Astrocyte (in vitro differentiated cells and primary cell): ENCODE data around the gene LZTS3. TPM values are rescaled to one million over a fixed set of nuclear protein-coding genes. Genes with fewer than 3 reads are reported as not detected.
"Not testable (repeated sequence)": the region's sequence is repeated elsewhere in the genome, so short reads cannot be mapped to it uniquely, and the experiment has no call there.

Experiments
- DNase-seq: peaks from one replicate; pipeline ENCODE4 v3.0.0-alpha.2; 2010; ENCODE audit warnings: low read depth
- FAIRE-seq: peaks from 2 replicates; lab custom pipeline; 2011; peaks lifted over from hg19 to GRCh38; lab: Jason Lieb, UNC
- H2AFZ ChIP-seq: 2 replicates; pipeline ENCODE4 v1.6.0; 2012; ENCODE audit warnings: low read depth, low read length, inconsistent platforms
- H3K27ac ChIP-seq: 2 replicates; pipeline ENCODE4 v1.5.1; 2011; ENCODE audit warnings: low read depth, low read length, inconsistent platforms
- H3K27me3 ChIP-seq: 2 replicates; pipeline ENCODE4 v1.6.0; 2011; ENCODE audit warnings: low read length, inconsistent platforms; ENCODE audit not compliant: insufficient read depth
- H3K36me3 ChIP-seq: 2 replicates; pipeline ENCODE4 v1.5.1; 2011; ENCODE audit warnings: low read length, inconsistent platforms; ENCODE audit not compliant: insufficient read depth
- H3K4me1 ChIP-seq: 2 replicates; pipeline ENCODE4 v1.5.1; 2011; ENCODE audit warnings: low read length, inconsistent platforms; ENCODE audit not compliant: insufficient read depth
- H3K4me2 ChIP-seq: 2 replicates; pipeline ENCODE4 v1.6.0; 2012; ENCODE audit warnings: low read length, inconsistent platforms
- H3K4me3 ChIP-seq: 2 replicates; pipeline ENCODE4 v1.5.1; 2011; ENCODE audit warnings: low read depth, mild to moderate bottlenecking, low read length, inconsistent platforms; ENCODE audit not compliant: insufficient read depth
- H3K79me2 ChIP-seq: 2 replicates; pipeline ENCODE4 v1.6.0; 2012; ENCODE audit warnings: mild to moderate bottlenecking, low read length, inconsistent platforms; ENCODE audit not compliant: insufficient read depth
- H3K9ac ChIP-seq: 2 replicates; pipeline ENCODE4 v1.6.0; 2012; ENCODE audit warnings: mild to moderate bottlenecking, low read length, inconsistent platforms
- H3K9me3 ChIP-seq: 2 replicates; pipeline ENCODE4 v1.5.1; 2012; ENCODE audit warnings: low read depth, mild to moderate bottlenecking, low read length, inconsistent platforms; ENCODE audit not compliant: insufficient read depth
- H4K20me1 ChIP-seq: 2 replicates; pipeline ENCODE4 v1.6.0; 2012; ENCODE audit warnings: low read length, inconsistent platforms; ENCODE audit not compliant: insufficient read depth
- H3K27ac Mint-ChIP-seq: one replicate; pipeline ENCODE4 v1.8.0; 2021; ENCODE audit warnings: mild to moderate bottlenecking, mixed read lengths; ENCODE audit not compliant: unreplicated experiment
- H3K27me3 Mint-ChIP-seq: one replicate; pipeline ENCODE4 v1.8.0; 2021; ENCODE audit warnings: low read depth, mixed read lengths; ENCODE audit not compliant: unreplicated experiment
- H3K36me3 Mint-ChIP-seq: one replicate; pipeline ENCODE4 v1.8.0; 2021; ENCODE audit warnings: low read depth, mixed read lengths; ENCODE audit not compliant: unreplicated experiment
- H3K4me1 Mint-ChIP-seq: one replicate; pipeline ENCODE4 v1.8.0; 2021; ENCODE audit warnings: low read depth, mixed read lengths; ENCODE audit not compliant: unreplicated experiment
- H3K4me3 Mint-ChIP-seq: one replicate; pipeline ENCODE4 v1.8.0; 2021; ENCODE audit warnings: mild to moderate bottlenecking, moderate library complexity, mixed read lengths; ENCODE audit not compliant: unreplicated experiment
- H3K9me3 Mint-ChIP-seq: one replicate; pipeline ENCODE4 v1.8.0; 2021; ENCODE audit warnings: mild to moderate bottlenecking, mixed read lengths; ENCODE audit not compliant: unreplicated experiment
- EZH2 ChIP-seq: IDR thresholded peaks from 2 replicates; pipeline ENCODE4 v1.6.1; 2012; ENCODE audit warnings: mild to moderate bottlenecking, low read length, inconsistent platforms; ENCODE audit not compliant: insufficient read depth
- total RNA-seq: library from RNA; stranded (reverse); gene quantifications from 2 replicates; pipeline ENCODE4 v1.2.1, GENCODE V29; 2021

The LZTS3 gene
- total RNA-seq, 1 donor from 2014 or later: 12.6 TPM

DNA sequence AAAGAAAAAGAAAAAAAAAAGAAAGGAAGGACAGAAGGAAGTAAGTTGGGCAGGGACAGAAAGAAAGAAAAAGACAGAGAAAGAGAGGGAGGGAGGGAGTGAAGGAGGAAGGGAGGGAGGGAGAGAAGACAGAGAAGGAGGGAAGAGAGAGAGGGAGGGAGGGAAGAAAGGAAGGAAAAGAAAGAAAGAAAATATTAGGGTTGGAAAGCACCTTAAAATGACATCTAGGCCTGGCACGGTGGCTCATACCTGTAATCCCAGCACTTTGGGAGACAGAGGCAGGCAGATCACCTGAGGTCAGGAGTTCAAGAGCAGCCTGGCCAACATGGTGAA lies 46.9 kb downstream of the LZTS3 start:
- H3K36me3 Mint-ChIP-seq: peaks cover 32% of the 10 kb centered on the region
- TF ChIP-seq EZH2: no peak
- H3K4me3 ChIP-seq: no peak overlapping the region
- H3K4me3 Mint-ChIP-seq: no peak overlapping the region
- H3K27me3 Mint-ChIP-seq: no peaks in the 10 kb centered on the region
- H3K27ac Mint-ChIP-seq: no peak overlapping the region
- no peak for DNase-seq
- no peaks in the 10 kb centered on the region for H3K9me3 ChIP-seq
- H3K27me3 ChIP-seq: no peaks in the 10 kb centered on the region
- H2AFZ ChIP-seq: no peak overlapping the region
- H4K20me1 ChIP-seq: peaks cover 7% of the 10 kb centered on the region
- peaks cover 20% of the 10 kb centered on the region for H3K9me3 Mint-ChIP-seq
- H3K4me1 Mint-ChIP-seq: no peaks in the 10 kb centered on the region
- no peaks in the 10 kb centered on the region for H3K79me2 ChIP-seq
- no peak overlapping the region for H3K27ac ChIP-seq
- H3K9ac ChIP-seq: no peak overlapping the region
- peaks cover under 1% of the 10 kb centered on the region for H3K36me3 ChIP-seq
- no peaks in the 10 kb centered on the region for H3K4me1 ChIP-seq
- no peak overlapping the region for H3K4me2 ChIP-seq
- no peak for FAIRE-seq

DNA sequence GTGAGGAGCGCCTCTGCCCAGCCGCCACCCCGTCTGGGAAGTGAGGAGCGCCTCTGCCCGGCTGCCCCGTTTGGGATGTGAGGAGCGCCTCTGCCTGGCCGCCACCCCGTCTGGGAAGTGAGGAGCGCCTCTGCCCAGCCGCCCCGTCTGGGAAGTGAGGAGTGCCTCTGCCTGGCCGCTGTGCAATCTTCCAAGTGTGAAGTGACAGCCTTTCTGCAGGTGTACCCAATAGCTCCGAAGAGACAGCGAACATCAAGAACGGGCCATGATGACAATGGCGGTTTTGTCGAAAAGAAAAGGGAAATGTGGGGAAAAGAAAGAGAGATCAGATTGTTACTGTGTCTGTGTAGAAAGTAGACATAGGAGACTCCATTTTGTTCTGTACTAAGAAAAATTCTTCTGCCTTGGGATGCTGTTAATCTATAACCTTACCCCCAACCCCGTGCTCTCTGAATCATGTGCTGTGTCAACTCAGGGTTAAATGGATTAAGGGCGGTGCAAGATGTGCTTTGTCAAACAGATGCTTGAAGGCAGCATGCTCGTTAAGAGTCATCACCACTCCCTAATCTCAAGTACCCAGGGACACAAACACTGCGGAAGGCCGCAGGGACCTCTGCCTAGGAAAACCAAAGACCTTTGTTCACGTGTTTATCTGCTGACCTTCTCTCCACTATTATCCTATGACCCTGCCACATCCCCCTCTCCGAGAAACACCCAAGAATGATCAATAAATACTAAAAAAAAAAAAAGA lies 47.4 kb downstream of the LZTS3 start:
- not testable (repeated sequence) for H3K27me3 ChIP-seq, H4K20me1 ChIP-seq, H3K9me3 ChIP-seq, H2AFZ ChIP-seq, H3K4me1 Mint-ChIP-seq, H3K79me2 ChIP-seq, H3K27me3 Mint-ChIP-seq, H3K4me2 ChIP-seq, DNase-seq, H3K27ac Mint-ChIP-seq, H3K9ac ChIP-seq, H3K4me1 ChIP-seq, H3K4me3 Mint-ChIP-seq, H3K4me3 ChIP-seq, H3K36me3 ChIP-seq, FAIRE-seq, H3K27ac ChIP-seq
- peaks cover 20% of the 10 kb centered on the region for H3K9me3 Mint-ChIP-seq
- peaks cover 37% of the 10 kb centered on the region for H3K36me3 Mint-ChIP-seq

GRCh38 chr20:3124773-3125560 lies 48.4 kb downstream of the LZTS3 start:
- H4K20me1 ChIP-seq: peaks cover 10% of the 10 kb centered on the region
- H3K36me3 ChIP-seq, H3K4me3 ChIP-seq, H3K27me3 ChIP-seq, H2AFZ ChIP-seq, FAIRE-seq, DNase-seq, H3K9ac ChIP-seq, H3K27ac ChIP-seq, H3K27ac Mint-ChIP-seq, H3K9me3 ChIP-seq, H3K4me3 Mint-ChIP-seq, H3K4me1 Mint-ChIP-seq, H3K4me2 ChIP-seq, H3K79me2 ChIP-seq, H3K4me1 ChIP-seq, H3K27me3 Mint-ChIP-seq: not testable (repeated sequence)
- H3K9me3 Mint-ChIP-seq: peaks cover 20% of the 10 kb centered on the region
- peaks cover 41% of the 10 kb centered on the region for H3K36me3 Mint-ChIP-seq

DNA sequence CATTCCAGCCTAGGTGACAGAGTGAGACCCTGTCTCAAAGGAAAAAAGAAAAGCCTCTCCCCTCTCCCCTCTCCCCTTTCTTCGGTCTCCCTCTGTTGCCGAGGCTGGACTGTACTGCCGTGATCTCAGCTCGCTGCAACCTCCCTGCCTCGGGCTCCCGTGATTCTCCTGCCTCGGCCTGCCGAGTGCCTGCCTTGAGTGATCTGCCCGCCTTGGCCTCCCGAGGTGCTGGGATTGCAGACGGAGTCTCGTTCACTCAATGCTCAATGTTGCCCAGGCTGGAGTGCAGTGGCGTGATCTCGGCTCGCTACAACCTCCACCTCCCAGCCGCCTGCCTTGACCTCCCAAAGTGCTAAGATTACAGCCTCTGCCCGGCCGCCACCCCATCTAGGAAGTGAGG lies 49.2 kb downstream of the LZTS3 start:
- H3K9me3 ChIP-seq, H3K4me3 ChIP-seq, DNase-seq, FAIRE-seq, H2AFZ ChIP-seq, H3K27ac Mint-ChIP-seq, H3K9ac ChIP-seq, H3K27me3 Mint-ChIP-seq, H3K4me1 Mint-ChIP-seq, H3K79me2 ChIP-seq, H3K4me1 ChIP-seq, H3K4me2 ChIP-seq, H3K27me3 ChIP-seq, H3K4me3 Mint-ChIP-seq, H3K27ac ChIP-seq, H3K36me3 ChIP-seq: not testable (repeated sequence)
- Mint-ChIP-seq H3K36me3 (peaks cover 47% of the 10 kb centered on the region), H3K9me3 (peaks cover 20% of the 10 kb centered on the region)
- H4K20me1 ChIP-seq: peaks cover 10% of the 10 kb centered on the region
